HFFc6 (cell line): ENCODE measurements around the gene PICK1. TPM values are rescaled to one million over a fixed set of nuclear protein-coding genes. Genes with fewer than 3 reads are reported as not detected.
A peak's percentile ranks its signal among the peaks of the same experiment; 100 is the strongest.
"Not testable (repeated sequence)": the region's sequence is repeated elsewhere in the genome, so short reads cannot be mapped to it uniquely, and the experiment has no call there.

Source experiments
- DNase-seq: peaks from one replicate; pipeline ENCODE4 v3.0.0-alpha.2; 2018
- H3K27ac Mint-ChIP-seq: 2 replicates; pipeline ENCODE4 v1.8.0; 2020; ENCODE audit warnings: mild to moderate bottlenecking, mixed read lengths
- H3K27me3 Mint-ChIP-seq: 2 replicates; pipeline ENCODE4 v1.8.0; 2021; ENCODE audit warnings: mild to moderate bottlenecking, moderate library complexity, mixed read lengths; ENCODE audit not compliant: insufficient read depth
- H3K36me3 Mint-ChIP-seq: 2 replicates; pipeline ENCODE4 v1.8.0; 2021; ENCODE audit warnings: low read depth, mixed read lengths
- H3K4me1 Mint-ChIP-seq: 2 replicates; pipeline ENCODE4 v1.8.0; 2020; ENCODE audit warnings: low read depth, mixed read lengths
- H3K4me3 Mint-ChIP-seq: 2 replicates; pipeline ENCODE4 v1.8.0; 2020; ENCODE audit warnings: mild to moderate bottlenecking, moderate library complexity, mixed read lengths
- H3K9me3 Mint-ChIP-seq: 2 replicates; pipeline ENCODE4 v1.8.0; 2020; ENCODE audit warnings: mild to moderate bottlenecking, mixed read lengths
- CTCF ChIP-seq: fragments of 200-600 bp; sonication (generic); IDR thresholded peaks from 2 replicates; pipeline ENCODE4 v1.5.0; 2021; ENCODE audit warnings: antibody characterized with exemption, mild to moderate bottlenecking
- total RNA-seq, 6 experiments: library from RNA; stranded (reverse); fragmentation: NEBNext Ultra II Directional; extraction: Animal tissue kit (Norgen Biotek cat#: 25700); gene quantifications; 2 replicates in 1 of 6; 3 replicates in 5 of 6; pipeline ENCODE4 v1.2.3, GENCODE V29; 2021

Gene PICK1
- total RNA-seq, 6 experiments from 2014 or later, result 7.0 to 10.0 (median 7.7) TPM

GRCh38 chr22:38036392-38037062 is 20.7 kb upstream of the PICK1 start:
- H3K4me3 Mint-ChIP-seq, result no peak overlapping the region
- DNase-seq, result no peak
- no peak overlapping the region; the same call in 1 of the 2 replicates for H3K27ac Mint-ChIP-seq

GRCh38 chr22:38037367-38038150 is 19.6 kb upstream of the PICK1 start:
- peaks cover 32% of the 10 kb centered on the region for H3K4me1 Mint-ChIP-seq
- H3K9me3 Mint-ChIP-seq, H3K27ac Mint-ChIP-seq, H3K4me3 Mint-ChIP-seq, H3K36me3 Mint-ChIP-seq, DNase-seq, H3K27me3 Mint-ChIP-seq: not testable (repeated sequence)

More at GRCh38 chr22:38036392-38037062, 20.7 kb upstream of the PICK1 start:
- Mint-ChIP-seq H3K36me3 (no peaks in the 10 kb centered on the region), H3K27me3 (peaks cover 9% of the 10 kb centered on the region), H3K4me1 (peaks cover 34% of the 10 kb centered on the region), H3K9me3 (no peaks in the 10 kb centered on the region)
- TF ChIP-seq CTCF, result no peak

GRCh38 chr22:38038426-38038825 is 18.8 kb upstream of the PICK1 start:
- H3K36me3 Mint-ChIP-seq, result no peaks in the 10 kb centered on the region
- H3K27ac Mint-ChIP-seq, result no peak overlapping the region
- DNase-seq, result no peak
- no peaks in the 10 kb centered on the region for H3K9me3 Mint-ChIP-seq
- H3K4me1 Mint-ChIP-seq, result peaks cover 26% of the 10 kb centered on the region
- H3K27me3 Mint-ChIP-seq, result peaks cover 9% of the 10 kb centered on the region
- H3K4me3 Mint-ChIP-seq, result no peak overlapping the region
- no peak for TF ChIP-seq CTCF

- Mint-ChIP-seq H3K27ac (no peak overlapping the region), H3K36me3 (no peaks in the 10 kb centered on the region), H3K4me1 (peaks cover 21% of the 10 kb centered on the region), H3K4me3 (peak overlapping the region; percentile 60; the same call in 1 of the 2 replicates), H3K9me3 (no peaks in the 10 kb centered on the region), H3K27me3 (peaks cover 9% of the 10 kb centered on the region)
- TF ChIP-seq CTCF, result no peak
- DNase-seq, result no peak
Observed at GRCh38 chr22:38038890-38039812, 18.1 kb upstream of the PICK1 start.

GRCh38 chr22:38040953-38041759 is 16.0 kb upstream of the PICK1 start:
- Mint-ChIP-seq H3K4me1 (peaks cover 6% of the 10 kb centered on the region; the same call in 1 of the 2 replicates), H3K27ac (no peak overlapping the region)

More at GRCh38 chr22:38040953-38041759, 16.0 kb upstream of the PICK1 start:
- no peaks in the 10 kb centered on the region for H3K9me3 Mint-ChIP-seq
- peaks cover 9% of the 10 kb centered on the region for H3K27me3 Mint-ChIP-seq
- no peak for TF ChIP-seq CTCF
- DNase-seq, result no peak
- H3K36me3 Mint-ChIP-seq, result no peaks in the 10 kb centered on the region
- no peak overlapping the region for H3K4me3 Mint-ChIP-seq
